ENCODE measurements around the gene RRP12. TPM values are rescaled to one million over a fixed set of nuclear protein-coding genes. Genes with fewer than 3 reads are reported as not detected.
A peak's percentile ranks its signal among the peaks of the same experiment; 100 is the strongest.

Gene RRP12
- total and polyA plus RNA-seq, 2 of the 4 experiments (the other 2 are of a cell fraction) = 21.5 to 23.3 TPM

- TF ChIP-seq CTCF (conservative IDR thresholded peaks at IDR 0.05; ENCODE audit: low read depth, low read length) = peak; percentile 16; the same call in 1 of the 2 replicates
- no peak for TF ChIP-seq MAFK (IDR thresholded peaks at IDR 0.05; ENCODE audit: low read depth, low read length)
- TF ChIP-seq MAZ (IDR thresholded peaks at IDR 0.05; ENCODE audit: borderline replicate concordance, low read depth, low read length) = peak; percentile 31; the same call in 1 of the 2 replicates
These were observed at the start of gene RRP12 (continued) for GRCh38 chr10:97400665-97401454.

- peaks cover 23% of the 10 kb centered on the region for H3K9me1 ChIP-seq (ENCODE audit: insufficient read depth, low read length)
- no peak overlapping the region for H2AFZ ChIP-seq (replicated peaks; ENCODE audit: low read length, poor library complexity)
- DNase-seq = no peak
- no peak overlapping the region for H2AK9ac ChIP-seq (replicated peaks; ENCODE audit: low read depth, low read length, poor library complexity)
- intact Hi-C loops (cut with micrococcal nuclease) = no loop called here
- in situ Hi-C loops (cut with MboI; ENCODE audit: low sequenced_read_pairs) = no loop called here
- no peak overlapping the region for H4K5ac ChIP-seq (ENCODE audit: low read depth, low read length)
- ChIA-PET POLR2A (ENCODE audit: unreplicated experiment) (no interaction called here), CTCF (no interaction called here)
- H3K27me3 ChIP-seq (ENCODE audit: control insufficient read depth, insufficient read depth, low read length) = no peaks in the 10 kb centered on the region
- no peak overlapping the region for H4K8ac ChIP-seq (ENCODE audit: low read depth in 2 of 2, low read length in 2 of 2)
- TF ChIP-seq SMC3 (IDR thresholded peaks at IDR 0.05; ENCODE audit: low read depth, low read length) (no peak), RFX5 (IDR thresholded peaks at IDR 0.05; ENCODE audit: low read depth, low read length) (no peak), NFE2L2 (IDR thresholded peaks at IDR 0.05; ENCODE audit: low read depth, low read length) (no peak), USF2 (IDR thresholded peaks at IDR 0.05; ENCODE audit: low read depth, low read length) (no peak), FOS (IDR thresholded peaks at IDR 0.05; ENCODE audit: low read depth, low read length) (no peak), POLR2A (IDR thresholded peaks at IDR 0.05; ENCODE audit: low read depth, low read length) (no peak), RCOR1 (IDR thresholded peaks at IDR 0.05; ENCODE audit: insufficient replicate concordance, low read length) (no peak)
- no peak overlapping the region for H3K9ac ChIP-seq (ENCODE audit: low read depth, low read length)
- no peak overlapping the region for H3K23ac ChIP-seq (ENCODE audit: low read depth, low read length)
- peaks cover 50% of the 10 kb centered on the region for H4K20me1 ChIP-seq (ENCODE audit: insufficient read depth, low read length)
- BruUV-seq (replicated peaks) = no TSS peak
- dilution Hi-C loops (cut with HindIII; ENCODE audit: low sequenced_read_pairs, unreplicated experiment) = no loop called here
- H3K14ac ChIP-seq (replicated peaks; ENCODE audit: low read depth, low read length) = no peak overlapping the region
- no peak overlapping the region for H3K56ac ChIP-seq (ENCODE audit: extremely low read depth, insufficient read depth, low read length)
- no peak overlapping the region for H3K4me2 ChIP-seq (ENCODE audit: low read depth, low read length)
- H2AK5ac ChIP-seq (ENCODE audit: low read depth, low read length) = no peak overlapping the region
- H3K79me1 ChIP-seq (ENCODE audit: low read depth in 1 of 2, low read length in 2 of 2) = peaks cover 55 to 88% of the 10 kb centered on the region in 2 experiments
- no CpG with 5 or more reads among the region's 2 CpGs for WGBS, 2 experiments (ENCODE audit: extremely low coverage in 2 of 2, insufficient read length in 1 of 2)
- H3K27ac ChIP-seq (ENCODE audit: insufficient read depth, low read length) = no peak overlapping the region
- no peak overlapping the region for H2BK5ac ChIP-seq (ENCODE audit: low read depth, low read length, poor library complexity, severe bottlenecking)
- peaks cover 5% of the 10 kb centered on the region; the same call in 1 of the 2 replicates for H3K4me1 ChIP-seq (ENCODE audit: control insufficient read depth, insufficient read depth, low read length)
- ATAC-seq (ENCODE audit: low read depth) = no peak
- H3K9me3 ChIP-seq (ENCODE audit: control insufficient read depth, insufficient read depth, low read length) = no peaks in the 10 kb centered on the region
- H2BK20ac ChIP-seq (ENCODE audit: low read depth, low read length) = no peak overlapping the region
- H3K4me3 ChIP-seq (ENCODE audit: insufficient read depth, low read depth, low read length) = no peak overlapping the region
- H3K4ac ChIP-seq (ENCODE audit: low read depth, low read length) = no peak overlapping the region
- H4K91ac ChIP-seq (ENCODE audit: insufficient read depth, low read depth, low read length) = no peak overlapping the region
- no peak overlapping the region for H3K18ac ChIP-seq (ENCODE audit: low read depth, low read length)
- peaks cover 43% of the 10 kb centered on the region for H3K36me3 ChIP-seq (ENCODE audit: control insufficient read depth, insufficient read depth, low read length)
- no peak overlapping the region for H2BK120ac ChIP-seq (ENCODE audit: low read depth, low read length)
- H2BK15ac ChIP-seq (ENCODE audit: low read depth, low read length) = no peak overlapping the region
These were observed 49.7 kb upstream of the RRP12 start for GRCh38 chr10:97450828-97451227.

All from IMR-90 (cell line).